ENCODE data around the gene SRF. TPM values are rescaled to one million over a fixed set of nuclear protein-coding genes. Genes with fewer than 3 reads are reported as not detected.

SRF gene
- total and polyA plus RNA-seq, 8 donors: 7.2 to 12.8 (median 10.9) TPM

- Histone ChIP-seq H3K4me3 (no peak overlapping the region), H3K4me1 (no peaks in the 10 kb centered on the region), H3K36me3 (no peaks in the 10 kb centered on the region), H3K27me3 (no peaks in the 10 kb centered on the region), H3K9me3 (no peaks in the 10 kb centered on the region), H3K27ac (no peak overlapping the region)
- 92 to 93% methylated on average over 12 of the region's 12 CpGs for WGBS, 2 donors
- ATAC-seq (no peak), DNase-seq (no peak), FAIRE-seq (no peak)
- intact Hi-C loops (cut with DNase I): no loop called here
- no peak for TF ChIP-seq CTCF (IDR thresholded peaks at IDR 0.05)
Measured at GRCh38 chr6:43216200-43216599, 45.1 kb downstream of the SRF start.

GRCh38 chr6:43217351-43217750 lies 46.3 kb downstream of the SRF start:
- Histone ChIP-seq H3K4me1 (no peaks in the 10 kb centered on the region), H3K27ac (no peak overlapping the region), H3K36me3 (no peaks in the 10 kb centered on the region), H3K9me3 (no peaks in the 10 kb centered on the region), H3K27me3 (no peaks in the 10 kb centered on the region), H3K4me3 (no peak overlapping the region)
- FAIRE-seq: no peak
- no peak for DNase-seq
- intact Hi-C loops (cut with DNase I): no loop called here
- no peak for TF ChIP-seq CTCF (IDR thresholded peaks at IDR 0.05)
- no peak for ATAC-seq
- 82 to 92% methylated on average over 5 of the region's 5 CpGs for WGBS, 2 donors

GRCh38 chr6:43219119-43219518 lies 48.0 kb downstream of the SRF start:
- H3K4me1 ChIP-seq: no peaks in the 10 kb centered on the region
- WGBS, 2 donors: 94 to 95% methylated on average over 3 of the region's 3 CpGs
- intact Hi-C loops (cut with DNase I): no loop called here
- H3K9me3 ChIP-seq: no peaks in the 10 kb centered on the region
- no peaks in the 10 kb centered on the region for H3K27me3 ChIP-seq
- H3K36me3 ChIP-seq: no peaks in the 10 kb centered on the region
- DNase-seq: no peak
- H3K27ac ChIP-seq: no peak overlapping the region
- FAIRE-seq: no peak
- no peak for TF ChIP-seq CTCF (IDR thresholded peaks at IDR 0.05)
- H3K4me3 ChIP-seq: no peak overlapping the region
- no peak for ATAC-seq

GRCh38 chr6:43219814-43220213 lies 48.7 kb downstream of the SRF start:
- ATAC-seq (no peak), DNase-seq (no peak), FAIRE-seq (no peak)
- Histone ChIP-seq H3K27me3 (no peaks in the 10 kb centered on the region), H3K4me1 (no peaks in the 10 kb centered on the region), H3K9me3 (no peaks in the 10 kb centered on the region), H3K4me3 (no peak overlapping the region), H3K27ac (no peak overlapping the region), H3K36me3 (no peaks in the 10 kb centered on the region)
- intact Hi-C loops (cut with DNase I): no loop called here
- 80 to 81% methylated on average over 7 of the region's 7 CpGs for WGBS, 2 donors
- no peak for TF ChIP-seq CTCF (IDR thresholded peaks at IDR 0.05)

- no peak for TF ChIP-seq CTCF (IDR thresholded peaks at IDR 0.05)
- DNase-seq (no peak), FAIRE-seq (no peak), ATAC-seq (no peak)
- intact Hi-C loops (cut with DNase I): no loop called here
- no peaks in the 10 kb centered on the region for H3K27me3 ChIP-seq
- no peaks in the 10 kb centered on the region for H3K9me3 ChIP-seq
- no peaks in the 10 kb centered on the region for H3K4me1 ChIP-seq
- 87 to 92% methylated on average over 16 of the region's 16 CpGs for WGBS, 2 donors
- no peak overlapping the region for H3K27ac ChIP-seq
- no peak overlapping the region for H3K4me3 ChIP-seq
- no peaks in the 10 kb centered on the region for H3K36me3 ChIP-seq
Measured at GRCh38 chr6:43220439-43220951, 49.4 kb downstream of the SRF start.
